NCI-H187 (cell line): ENCODE data around the gene CCNJ.
A peak's percentile ranks its signal among the peaks of the same experiment; 100 is the strongest.

Source experiments
- DNase-seq, 2 experiments: peaks; one replicate each; lab custom pipeline; 2025; lab: John Stamatoyannopoulos, UW

The CCNJ gene

DNA sequence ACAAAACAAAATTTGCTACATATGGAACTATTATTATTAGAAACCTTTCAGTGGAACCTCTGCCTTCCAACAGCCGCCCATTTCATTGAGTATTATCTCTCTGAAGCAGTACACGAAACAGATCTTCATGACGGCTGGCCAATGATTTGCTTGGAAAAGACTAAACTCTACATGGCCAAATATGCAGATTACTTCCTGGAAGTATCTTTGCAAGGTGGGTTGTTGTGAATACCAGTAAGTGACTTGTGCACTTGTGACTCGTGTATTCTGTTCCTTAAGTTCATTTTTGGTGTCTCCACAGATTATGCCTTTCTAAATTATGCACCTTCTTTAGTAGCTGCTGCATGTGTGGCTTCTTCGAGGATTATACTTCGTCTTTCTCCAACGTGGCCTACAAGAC is 13.4 kb downstream of the CCNJ start:
- no peak for DNase-seq

DNA sequence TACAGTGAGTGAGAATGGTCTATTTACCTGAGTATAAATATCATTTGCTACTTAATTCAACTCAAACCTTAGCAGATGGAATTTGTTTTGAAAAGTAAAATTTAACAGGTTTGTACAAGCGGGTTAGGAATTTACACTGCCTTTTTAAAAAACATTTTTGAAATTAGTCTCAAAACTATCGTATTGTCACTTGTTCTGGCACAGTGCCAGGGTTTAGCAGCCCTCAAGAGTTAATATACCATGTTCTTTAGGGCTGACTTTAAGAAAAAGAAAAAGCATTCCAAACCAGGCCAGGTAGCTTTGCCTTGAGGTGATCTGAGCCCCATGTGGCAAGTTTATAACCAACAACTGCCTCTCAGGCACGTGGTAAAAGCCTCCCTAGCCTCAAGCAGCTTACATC is 17.8 kb downstream of the CCNJ start:
- no peak for DNase-seq

DNA sequence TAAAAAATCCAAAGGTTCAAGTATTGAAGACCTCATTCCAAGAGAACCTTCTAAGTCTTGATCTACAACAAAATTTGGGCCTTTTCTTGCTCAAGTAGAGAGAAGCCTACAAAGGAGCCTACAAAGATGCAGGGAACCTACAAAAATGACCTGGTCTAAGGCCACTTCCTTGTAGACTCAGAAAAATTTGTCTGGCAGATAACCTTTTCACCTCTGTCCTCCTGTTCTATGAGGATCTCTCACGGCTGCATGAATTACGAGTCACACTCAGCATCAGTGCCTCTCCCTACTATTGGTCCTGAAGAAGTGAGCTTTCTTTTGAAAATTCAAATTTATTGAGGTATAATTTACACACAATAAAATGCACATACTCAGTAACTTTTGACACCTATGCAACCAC is 29.3 kb downstream of the CCNJ start:
- DNase-seq = no peak

DNA sequence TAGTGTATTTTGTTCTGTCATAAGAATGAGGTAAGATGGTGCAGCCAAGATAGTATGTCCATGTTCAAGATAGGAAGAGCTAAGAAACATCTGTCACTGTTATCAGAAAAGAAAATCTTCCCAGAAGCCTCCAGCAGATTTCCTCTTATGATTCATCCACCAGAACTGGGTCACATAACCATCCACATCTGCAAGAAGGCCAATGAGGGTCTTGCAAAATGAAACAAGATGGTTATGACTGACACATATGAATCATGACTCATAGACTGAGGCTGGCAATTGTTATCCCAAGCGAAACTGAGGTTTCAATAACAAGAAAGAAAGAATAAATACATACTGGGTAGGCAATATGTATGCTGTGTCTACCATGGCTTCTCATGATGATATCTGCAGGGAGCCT is 30.3 kb downstream of the CCNJ start:
- DNase-seq = no peak

DNA sequence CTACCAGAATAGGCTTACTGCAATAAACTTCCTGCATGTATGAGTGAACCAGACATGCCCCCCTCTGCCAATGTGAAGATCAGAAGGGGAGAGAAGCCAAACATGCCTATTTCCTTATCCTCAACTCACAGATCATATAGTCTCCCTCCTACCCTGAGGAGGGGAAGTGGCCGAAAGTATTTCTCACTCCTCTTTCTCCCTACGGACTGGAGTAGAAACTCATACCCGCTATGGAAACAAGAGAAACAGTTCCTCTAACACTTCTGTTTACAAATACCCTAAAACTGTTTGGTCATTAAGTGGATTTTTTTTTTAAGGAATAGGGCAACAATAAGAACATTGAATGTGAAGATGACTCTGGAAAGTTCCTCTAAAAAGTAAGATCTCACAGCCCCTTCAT is 31.4 kb downstream of the CCNJ start:
- DNase-seq = no peak

DNA sequence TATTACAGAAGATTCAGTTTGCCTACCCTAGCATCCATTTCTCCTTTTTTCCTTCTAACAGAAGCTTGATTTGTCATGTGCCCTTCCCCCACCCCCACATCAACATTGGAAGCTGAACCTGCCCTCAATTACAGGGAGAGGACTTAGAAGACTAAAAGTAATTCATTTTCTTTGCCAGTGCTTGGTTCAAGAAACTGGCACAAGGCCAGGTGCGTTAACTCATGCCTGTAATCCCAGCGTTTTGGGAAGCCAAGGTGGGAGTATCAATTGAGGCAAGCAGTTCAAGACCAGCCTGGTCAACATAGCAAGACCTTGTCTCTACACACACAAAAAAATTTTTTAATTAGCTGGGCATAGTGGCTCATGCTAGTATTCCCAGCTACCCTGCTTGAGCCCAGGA is 32.6 kb downstream of the CCNJ start:
- DNase-seq = no peak

DNA sequence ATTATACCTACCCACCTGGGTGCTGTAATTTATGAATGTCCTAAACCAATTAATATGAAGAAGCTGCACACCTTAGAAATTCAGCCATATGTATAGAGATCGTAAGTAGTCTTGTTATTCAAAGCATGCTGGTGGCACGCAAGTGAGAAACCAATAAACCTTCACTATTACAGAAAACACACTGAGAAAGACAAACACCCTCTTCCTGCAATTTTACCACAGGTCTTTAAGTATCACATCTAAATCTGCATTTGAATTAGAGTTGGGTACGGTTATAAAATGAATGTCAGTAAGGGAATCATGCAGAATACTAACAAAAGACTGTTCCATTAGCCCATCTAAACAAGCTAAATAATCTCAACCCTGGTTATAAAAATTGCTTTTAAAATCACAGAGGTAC is 33.8 kb downstream of the CCNJ start:
- no peak for DNase-seq

DNA sequence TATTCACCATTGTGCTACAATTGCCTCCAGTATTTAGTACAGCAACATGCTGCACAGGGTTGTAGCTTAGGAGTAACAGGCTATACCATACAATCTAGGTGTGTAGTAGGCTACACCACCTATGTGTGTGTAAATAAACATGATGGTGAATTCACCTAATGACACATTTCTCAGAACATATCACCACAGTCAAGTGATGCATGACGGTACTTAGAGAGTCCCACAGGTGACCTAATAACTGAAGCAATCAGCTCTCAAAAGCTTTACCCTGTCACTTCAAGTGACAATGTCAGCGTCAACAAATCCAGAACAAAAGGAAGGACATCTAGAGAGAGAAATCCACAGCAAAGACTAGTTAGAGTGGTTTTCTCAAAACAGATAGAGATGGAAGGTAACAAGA is 38.8 kb downstream of the CCNJ start:
- no peak for DNase-seq

DNA sequence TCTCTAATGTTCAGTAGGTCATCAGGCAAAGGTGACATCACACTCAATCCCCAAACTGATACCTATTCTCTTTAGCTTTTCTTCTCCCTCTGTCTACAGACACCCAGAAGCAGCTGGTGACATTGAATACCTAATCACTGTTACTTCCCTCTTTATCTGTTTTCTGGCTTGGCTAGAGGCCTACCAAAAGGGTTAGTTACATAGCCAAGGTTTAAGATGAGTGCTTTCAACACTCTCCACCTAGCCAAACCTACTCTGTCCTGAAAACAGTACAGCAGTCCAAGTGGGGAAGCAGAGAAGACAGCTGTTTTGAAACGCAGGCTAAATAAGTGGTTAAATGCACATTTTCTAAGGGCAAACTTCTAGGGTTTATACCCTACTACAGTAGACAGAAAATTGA is 39.4 kb downstream of the CCNJ start:
- DNase-seq = no peak

DNA sequence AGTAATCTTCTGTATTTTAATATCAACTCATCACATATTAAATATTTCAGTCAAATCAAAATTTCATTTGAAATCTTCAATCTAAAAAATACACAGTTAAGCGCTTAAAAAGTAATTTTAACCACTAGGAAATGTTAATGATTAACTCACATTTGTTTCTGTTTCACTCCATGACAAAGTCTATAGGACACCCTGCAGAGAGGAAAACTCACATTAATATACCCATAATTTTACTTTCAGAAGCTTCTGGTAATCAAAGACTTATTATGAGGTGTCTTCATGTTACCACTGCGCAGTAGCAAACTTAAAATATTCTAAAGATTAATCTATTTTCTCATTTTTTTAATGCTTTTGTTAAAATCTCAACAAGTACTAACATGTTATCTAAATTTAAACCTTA is 45.7 kb downstream of the CCNJ start:
- DNase-seq = no peak

DNA sequence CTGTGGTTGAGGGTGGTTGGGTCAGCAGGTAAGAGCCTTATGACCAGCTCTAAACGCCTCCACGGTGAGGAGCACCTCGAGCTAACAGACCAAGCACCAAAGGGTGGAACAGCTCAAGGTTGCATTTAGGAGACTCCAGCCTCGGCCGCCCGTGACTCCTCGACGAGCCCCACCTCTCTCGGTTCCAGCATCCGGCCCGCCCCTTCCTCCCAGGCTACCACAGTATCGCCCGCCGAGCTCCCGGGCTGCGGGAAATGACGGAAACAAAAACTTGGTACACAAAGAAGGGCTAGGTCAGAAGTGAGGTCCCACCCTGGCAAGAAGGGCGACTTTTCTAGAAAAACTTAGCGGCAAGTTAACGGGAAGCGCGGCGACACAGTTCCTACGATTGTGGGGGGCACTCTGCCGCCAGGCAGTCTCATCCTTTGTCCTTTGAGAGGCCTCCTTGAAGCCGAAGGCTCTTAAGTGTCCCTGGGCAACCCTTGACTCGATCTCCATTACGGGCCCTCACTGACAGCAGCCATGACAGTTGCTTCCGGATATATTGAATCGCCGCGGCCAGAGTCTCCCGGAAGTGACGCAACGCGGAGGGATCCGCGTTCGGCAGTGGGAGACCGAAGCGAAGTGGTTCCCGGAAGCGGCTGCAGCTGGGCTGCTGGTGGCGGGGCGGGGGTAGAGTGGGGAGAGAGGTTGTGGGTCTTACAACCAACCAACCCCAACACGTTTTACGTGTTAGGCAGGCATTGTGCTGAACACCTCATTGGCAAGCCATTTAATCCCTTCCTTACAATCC is 46.5 kb downstream of the CCNJ start:
- peak; percentile 72 to 75 for DNase-seq

DNA sequence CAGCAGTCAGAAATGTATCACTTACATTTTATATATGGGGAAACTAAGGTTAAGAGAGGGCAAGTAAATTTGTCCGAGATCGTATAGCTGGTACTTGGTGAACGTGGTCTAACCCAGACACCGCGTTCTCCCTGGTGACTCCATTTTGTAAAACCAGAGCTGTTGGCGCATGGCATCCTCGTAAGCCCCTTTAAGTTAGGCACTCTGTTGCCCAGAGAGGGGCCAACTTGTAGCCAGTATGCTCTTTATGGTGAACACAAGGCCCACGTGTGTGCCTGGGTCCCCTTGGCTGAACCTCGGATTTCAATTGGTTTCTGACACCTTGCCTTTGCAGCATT is 47.0 kb downstream of the CCNJ start:
- no peak for DNase-seq

DNA sequence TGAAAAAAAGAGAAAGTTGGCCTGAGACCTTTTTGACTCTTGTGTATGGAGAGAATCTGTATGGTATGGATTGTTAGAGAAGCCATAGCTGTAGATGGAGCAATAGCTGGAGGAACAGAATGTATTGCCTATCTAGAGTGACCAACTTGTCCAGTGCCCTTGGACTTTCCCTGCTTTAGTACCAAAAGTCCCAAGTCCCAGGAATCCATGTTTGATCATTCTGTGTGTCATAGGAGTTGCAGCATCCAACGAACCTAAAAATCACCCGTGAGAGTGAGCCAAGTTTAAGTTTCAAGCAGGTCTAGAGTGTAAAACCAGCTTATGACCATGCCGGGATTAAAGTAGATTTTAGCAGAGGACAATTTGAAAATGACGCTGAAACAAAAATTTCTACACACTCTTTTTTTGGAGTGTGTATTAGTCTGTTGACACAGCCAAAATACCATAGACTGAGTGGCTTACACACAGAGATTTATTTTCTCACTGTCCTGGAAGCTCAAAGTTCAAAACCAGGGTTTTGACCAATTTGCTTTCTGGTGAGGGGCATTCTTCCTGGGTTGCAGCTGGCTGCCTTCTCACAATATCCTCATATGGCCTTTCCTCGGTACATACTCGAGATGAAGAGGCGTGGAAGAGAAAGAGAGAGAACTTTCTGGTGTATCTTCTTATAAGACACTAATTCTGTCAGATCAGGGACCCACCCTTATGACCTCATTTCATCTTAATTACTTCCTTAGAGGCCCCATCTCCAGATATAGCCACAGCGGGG is 49.8 kb downstream of the CCNJ start:
- DNase-seq = no peak

DNA sequence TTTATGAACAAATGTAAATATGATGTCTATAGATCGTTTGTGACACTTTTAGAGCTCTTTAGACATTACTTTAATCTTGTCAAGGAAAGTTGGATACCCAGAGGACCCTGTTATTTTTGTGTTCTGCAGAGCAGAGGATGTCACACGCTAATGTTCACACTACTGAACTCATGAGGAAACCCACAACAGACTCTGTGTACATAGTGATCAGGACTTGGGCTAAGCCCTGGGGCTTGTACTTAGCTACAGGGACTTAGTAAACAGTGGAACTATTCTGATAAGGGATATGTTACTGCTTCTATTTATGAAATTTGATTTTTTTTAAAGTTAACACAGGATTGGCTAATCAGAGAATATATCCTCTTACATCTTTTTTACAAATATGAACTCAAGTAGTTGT is 50.6 kb downstream of the CCNJ start:
- DNase-seq = no peak

DNA sequence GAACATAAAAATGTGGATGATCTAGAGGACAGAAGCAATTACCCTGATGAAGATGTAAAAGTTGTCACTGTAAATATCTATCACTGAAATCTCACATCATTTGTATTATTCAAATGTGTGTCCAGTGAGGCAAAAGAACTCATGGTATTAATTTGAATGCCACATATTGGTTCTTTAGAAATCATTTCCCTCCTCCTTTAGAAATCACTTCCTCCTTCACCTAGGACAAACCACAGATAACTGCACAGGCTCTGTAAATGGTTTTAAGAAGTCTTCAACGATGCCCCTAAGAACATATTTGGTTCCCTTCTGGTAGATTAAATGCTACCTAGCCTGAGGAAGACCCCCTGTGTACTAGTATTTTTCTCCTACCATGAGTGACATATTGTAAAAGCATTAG is 53.6 kb downstream of the CCNJ start:
- DNase-seq = no peak

DNA sequence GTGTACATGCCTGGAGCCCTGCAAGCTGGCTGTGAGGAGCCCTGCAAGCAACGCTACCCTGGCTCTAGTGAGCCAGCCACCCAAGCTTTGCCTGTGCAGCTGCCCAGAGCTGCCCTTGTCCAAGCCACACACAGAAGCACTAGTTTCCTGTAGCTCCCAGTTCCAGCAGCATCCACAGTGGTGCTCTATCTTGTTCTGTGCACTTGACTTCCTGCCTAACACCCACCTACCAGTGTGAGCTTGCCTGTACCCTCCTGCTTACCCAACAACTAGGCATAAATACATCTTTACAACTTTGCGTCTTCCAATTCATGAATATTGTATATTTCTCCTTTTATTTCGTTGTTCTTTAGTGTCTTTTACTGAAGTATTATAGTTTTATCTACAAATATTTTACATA is 54.5 kb downstream of the CCNJ start:
- DNase-seq = no peak

DNA sequence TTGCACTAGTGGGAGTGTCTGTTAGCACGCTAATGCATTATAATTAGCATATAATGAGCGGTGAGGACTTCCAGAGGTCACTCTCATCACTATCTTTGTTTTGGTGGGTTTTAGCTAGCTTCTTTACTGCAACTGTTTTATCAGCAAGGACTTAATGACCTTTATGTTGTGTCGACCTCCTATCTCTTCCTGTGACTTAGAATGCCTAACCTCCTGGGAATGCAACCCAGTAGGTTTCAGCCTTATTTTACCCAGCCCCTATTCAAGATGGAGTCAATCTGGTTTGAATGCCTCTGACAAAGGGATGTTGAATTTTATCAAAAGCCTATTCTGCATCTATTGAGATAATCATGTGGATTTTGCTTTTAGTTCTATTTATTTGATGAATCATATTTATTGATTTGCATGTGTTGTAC is 64.2 kb downstream of the CCNJ start:
- no peak for DNase-seq
